Measurements from ENCODE around the gene NFIC. TPM values are rescaled to one million over a fixed set of nuclear protein-coding genes. Genes with fewer than 3 reads are reported as not detected.
"Not testable (repeated sequence)": the region's sequence is repeated elsewhere in the genome, so short reads cannot be mapped to it uniquely, and the experiment has no call there.

The NFIC gene
- total RNA-seq, 1 experiment from 2014 or later = 4.6 TPM

GRCh38 chr19:3383121-3383722 lies 16.8 kb downstream of the NFIC start:
- in situ Hi-C loops (cut with HindIII; ENCODE audit: low pct_unique_long_range_greater_than_20kb, low sequenced_read_pairs) = no loop called here
- DNase-seq (ENCODE audit: low read depth) = no peak

GRCh38 chr19:3386447-3387234 lies 20.3 kb downstream of the NFIC start:
- in situ Hi-C loops (cut with HindIII; ENCODE audit: low pct_unique_long_range_greater_than_20kb, low sequenced_read_pairs) = no loop called here
- no peak for DNase-seq (ENCODE audit: low read depth)

GRCh38 chr19:3387645-3388589 lies 21.5 kb downstream of the NFIC start:
- in situ Hi-C loops (cut with HindIII; ENCODE audit: low pct_unique_long_range_greater_than_20kb, low sequenced_read_pairs) = no loop called here
- peak; percentile 83 for DNase-seq (ENCODE audit: low read depth)

GRCh38 chr19:3389446-3389778 lies 23.0 kb downstream of the NFIC start:
- DNase-seq (ENCODE audit: low read depth) = no peak
- in situ Hi-C loops (cut with HindIII; ENCODE audit: low pct_unique_long_range_greater_than_20kb, low sequenced_read_pairs) = no loop called here

GRCh38 chr19:3389876-3390371 lies 23.5 kb downstream of the NFIC start:
- in situ Hi-C loops (cut with HindIII; ENCODE audit: low pct_unique_long_range_greater_than_20kb, low sequenced_read_pairs) = no loop called here
- DNase-seq (ENCODE audit: low read depth) = peak; percentile 42

GRCh38 chr19:3391911-3392310 lies 25.5 kb downstream of the NFIC start:
- not testable (repeated sequence) for DNase-seq (ENCODE audit: low read depth)

GRCh38 chr19:3392480-3392879 lies 26.1 kb downstream of the NFIC start:
- DNase-seq (ENCODE audit: low read depth) = no peak
- in situ Hi-C loops (cut with HindIII; ENCODE audit: low pct_unique_long_range_greater_than_20kb, low sequenced_read_pairs) = no loop called here

More at GRCh38 chr19:3391911-3392310, 25.5 kb downstream of the NFIC start:
- in situ Hi-C loops (cut with HindIII; ENCODE audit: low pct_unique_long_range_greater_than_20kb, low sequenced_read_pairs) = not testable (repeated sequence)

- no peak for DNase-seq (ENCODE audit: low read depth)
- in situ Hi-C loops (cut with HindIII; ENCODE audit: low pct_unique_long_range_greater_than_20kb, low sequenced_read_pairs) = no loop called here
Measured at GRCh38 chr19:3396881-3397265, 30.5 kb downstream of the NFIC start.

- in situ Hi-C loops (cut with HindIII; ENCODE audit: low pct_unique_long_range_greater_than_20kb, low sequenced_read_pairs) = no loop called here
- DNase-seq (ENCODE audit: low read depth) = peak; percentile 33
Measured at GRCh38 chr19:3397266-3398022, 31.1 kb downstream of the NFIC start.

GRCh38 chr19:3398114-3398899 lies 31.9 kb downstream of the NFIC start:
- DNase-seq (ENCODE audit: low read depth) = no peak

GRCh38 chr19:3398900-3399278 lies 32.5 kb downstream of the NFIC start:
- DNase-seq (ENCODE audit: low read depth) = no peak
- in situ Hi-C loops (cut with HindIII; ENCODE audit: low pct_unique_long_range_greater_than_20kb, low sequenced_read_pairs) = no loop called here

More at GRCh38 chr19:3398114-3398899, 31.9 kb downstream of the NFIC start:
- in situ Hi-C loops (cut with HindIII; ENCODE audit: low pct_unique_long_range_greater_than_20kb, low sequenced_read_pairs) = no loop called here

GRCh38 chr19:3399311-3399710 lies 32.9 kb downstream of the NFIC start:
- in situ Hi-C loops (cut with HindIII; ENCODE audit: low pct_unique_long_range_greater_than_20kb, low sequenced_read_pairs); DNase-seq (ENCODE audit: low read depth): not testable (repeated sequence)

- DNase-seq (ENCODE audit: low read depth) = no peak
- in situ Hi-C loops (cut with HindIII; ENCODE audit: low pct_unique_long_range_greater_than_20kb, low sequenced_read_pairs) = no loop called here
Measured at GRCh38 chr19:3401004-3401768, 34.8 kb downstream of the NFIC start.

- DNase-seq (ENCODE audit: low read depth) = no peak
- in situ Hi-C loops (cut with HindIII; ENCODE audit: low pct_unique_long_range_greater_than_20kb, low sequenced_read_pairs) = no loop called here
Measured at GRCh38 chr19:3402631-3403443, 36.5 kb downstream of the NFIC start.

- in situ Hi-C loops (cut with HindIII; ENCODE audit: low pct_unique_long_range_greater_than_20kb, low sequenced_read_pairs) = no loop called here
- DNase-seq (ENCODE audit: low read depth) = no peak
Measured at GRCh38 chr19:3403489-3404323, 37.3 kb downstream of the NFIC start.
